ENCODE data around the gene CDX2. TPM values are rescaled to one million over a fixed set of nuclear protein-coding genes. Genes with fewer than 3 reads are reported as not detected.

The CDX2 gene
- total RNA-seq, 1 donor from 2014 or later: not detected

- no peak for DNase-seq (ENCODE audit: low read depth)
Measured at GRCh38 chr13:27928805-27929753, 40.0 kb downstream of the CDX2 start.

DNA sequence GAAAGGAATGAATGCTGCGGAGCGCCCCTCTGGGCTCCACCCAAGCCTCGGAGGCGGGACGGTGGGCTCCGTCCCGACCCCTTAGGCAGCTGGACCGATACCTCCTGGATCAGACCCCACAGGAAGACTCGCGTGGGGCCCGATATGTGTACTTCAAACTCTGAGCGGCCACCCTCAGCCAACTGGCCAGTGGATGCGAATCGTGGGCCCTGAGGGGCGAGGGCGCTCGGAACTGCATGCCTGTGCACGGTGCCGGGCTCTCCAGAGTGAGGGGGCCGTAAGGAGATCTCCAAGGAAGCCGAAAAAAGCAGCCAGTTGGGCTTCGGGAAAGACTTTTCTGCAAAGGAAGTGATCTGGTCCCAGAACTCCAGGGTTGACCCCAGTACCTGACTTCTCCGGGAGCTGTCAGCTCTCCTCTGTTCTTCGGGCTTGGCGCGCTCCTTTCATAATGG, 40.7 kb downstream of the CDX2 start:
- DNase-seq (ENCODE audit: low read depth): no peak

DNA sequence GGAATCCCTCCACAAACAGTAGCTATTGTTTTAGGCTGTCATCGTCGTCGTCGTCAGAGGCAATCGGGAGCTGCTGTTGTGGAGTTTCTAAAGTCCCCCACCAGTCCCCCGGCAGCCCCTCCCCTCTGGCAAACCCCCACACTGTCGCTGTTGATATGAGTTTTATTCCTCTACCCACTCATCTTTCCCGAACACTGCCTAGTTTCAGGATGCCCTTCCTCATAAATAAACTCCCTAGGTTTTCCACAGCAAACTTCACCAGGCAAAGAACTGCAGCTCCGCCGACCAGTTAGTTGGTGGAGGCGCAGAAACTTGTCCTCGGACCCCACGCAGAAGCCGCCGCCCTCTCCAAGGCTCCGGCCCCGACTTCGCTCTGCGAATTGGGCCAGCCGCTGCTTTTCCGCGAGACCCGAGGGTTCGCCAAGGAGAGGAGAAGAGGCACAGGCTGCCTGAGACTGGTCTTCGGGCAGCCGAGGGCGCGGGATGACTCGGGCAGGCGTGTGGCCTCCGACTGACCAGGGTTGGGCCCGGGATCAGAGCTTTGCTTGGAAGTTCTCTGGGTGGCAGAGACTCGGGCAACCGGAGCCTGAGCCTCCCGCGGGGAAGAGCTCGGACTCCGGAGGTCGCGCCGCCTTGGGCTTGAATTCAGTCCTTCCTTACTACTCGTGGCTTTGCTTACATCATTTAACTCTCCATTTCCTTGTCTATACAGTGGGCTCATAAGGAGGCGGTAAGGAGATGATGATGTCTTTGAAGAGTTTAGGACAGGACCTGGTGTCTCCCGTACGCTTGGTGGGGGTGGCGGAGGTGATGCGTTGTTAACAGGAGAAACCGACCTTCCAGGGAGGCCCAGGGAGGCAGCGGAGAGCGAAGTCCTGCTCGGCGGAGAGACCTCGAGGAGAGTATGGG, 41.4 kb downstream of the CDX2 start:
- DNase-seq (ENCODE audit: low read depth): no peak

- no peak for DNase-seq (ENCODE audit: low read depth)
Measured at GRCh38 chr13:27926644-27927434, 42.3 kb downstream of the CDX2 start.

GRCh38 chr13:27925220-27925991, 43.7 kb downstream of the CDX2 start:
- no peak for DNase-seq (ENCODE audit: low read depth)

DNA sequence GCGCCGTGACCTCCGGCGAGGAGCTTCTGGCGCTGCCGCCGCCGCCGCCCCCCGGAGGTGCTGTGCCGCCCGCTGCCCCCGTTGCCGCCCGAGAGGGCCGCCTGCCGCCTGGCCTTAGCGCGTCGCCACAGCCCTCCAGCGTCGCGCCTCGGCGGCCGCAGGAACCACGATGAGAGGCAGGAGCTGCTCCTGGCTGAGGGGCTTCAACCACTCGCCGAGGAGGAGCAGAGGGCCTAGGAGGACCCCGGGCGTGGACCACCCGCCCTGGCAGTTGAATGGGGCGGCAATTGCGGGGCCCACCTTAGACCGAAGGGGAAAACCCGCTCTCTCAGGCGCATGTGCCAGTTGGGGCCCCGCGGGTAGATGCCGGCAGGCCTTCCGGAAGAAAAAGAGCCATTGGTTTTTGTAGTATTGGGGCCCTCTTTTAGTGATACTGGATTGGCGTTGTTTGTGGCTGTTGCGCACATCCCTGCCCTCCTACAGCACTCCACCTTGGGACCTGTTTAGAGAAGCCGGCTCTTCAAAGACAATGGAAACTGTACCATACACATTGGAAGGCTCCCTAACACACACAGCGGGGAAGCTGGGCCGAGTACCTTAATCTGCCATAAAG, 44.5 kb downstream of the CDX2 start:
- DNase-seq (ENCODE audit: low read depth): no peak

- no peak for DNase-seq (ENCODE audit: low read depth)
Measured at GRCh38 chr13:27923794-27924528, 45.2 kb downstream of the CDX2 start.

DNA sequence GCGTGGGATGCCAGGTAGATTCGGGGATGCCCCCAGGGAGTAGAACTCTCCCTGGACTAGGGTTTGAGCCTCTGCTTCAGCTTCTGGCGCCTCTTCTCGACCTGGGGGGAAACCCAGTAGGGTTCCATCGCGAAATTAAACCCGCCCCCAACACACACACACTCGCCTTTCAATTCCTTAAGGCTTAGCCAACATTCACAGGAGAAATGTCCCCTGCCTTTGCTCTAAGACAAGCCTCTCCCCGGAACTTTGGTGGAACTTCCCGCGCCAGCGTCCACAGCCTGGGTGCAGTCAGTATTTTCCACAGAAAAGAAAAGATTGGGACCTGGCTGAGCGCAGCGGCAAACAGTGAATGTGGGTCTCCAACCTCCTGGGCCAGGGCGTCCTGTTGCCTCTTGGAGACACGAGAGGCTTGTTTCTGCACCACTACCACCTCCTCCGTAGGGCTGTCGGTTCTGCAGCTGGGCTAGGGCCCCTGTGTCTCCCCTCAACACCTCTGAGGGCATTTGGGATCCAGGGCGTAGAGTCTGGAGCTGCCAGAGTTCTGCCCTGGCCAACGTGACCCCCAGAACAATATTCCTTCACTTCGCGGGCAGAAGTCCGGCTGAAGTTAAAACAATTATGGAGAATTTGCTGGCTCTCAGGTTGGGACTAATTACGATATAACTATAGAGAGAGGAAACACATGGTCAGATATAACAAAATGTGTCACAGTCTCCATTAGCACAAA, 46.1 kb downstream of the CDX2 start:
- no peak for DNase-seq (ENCODE audit: low read depth)

- no peak for DNase-seq (ENCODE audit: low read depth)
Measured at GRCh38 chr13:27921961-27922882, 46.9 kb downstream of the CDX2 start.

- no peak for DNase-seq (ENCODE audit: low read depth)
Measured at GRCh38 chr13:27921421-27921960, 47.6 kb downstream of the CDX2 start.

DNA sequence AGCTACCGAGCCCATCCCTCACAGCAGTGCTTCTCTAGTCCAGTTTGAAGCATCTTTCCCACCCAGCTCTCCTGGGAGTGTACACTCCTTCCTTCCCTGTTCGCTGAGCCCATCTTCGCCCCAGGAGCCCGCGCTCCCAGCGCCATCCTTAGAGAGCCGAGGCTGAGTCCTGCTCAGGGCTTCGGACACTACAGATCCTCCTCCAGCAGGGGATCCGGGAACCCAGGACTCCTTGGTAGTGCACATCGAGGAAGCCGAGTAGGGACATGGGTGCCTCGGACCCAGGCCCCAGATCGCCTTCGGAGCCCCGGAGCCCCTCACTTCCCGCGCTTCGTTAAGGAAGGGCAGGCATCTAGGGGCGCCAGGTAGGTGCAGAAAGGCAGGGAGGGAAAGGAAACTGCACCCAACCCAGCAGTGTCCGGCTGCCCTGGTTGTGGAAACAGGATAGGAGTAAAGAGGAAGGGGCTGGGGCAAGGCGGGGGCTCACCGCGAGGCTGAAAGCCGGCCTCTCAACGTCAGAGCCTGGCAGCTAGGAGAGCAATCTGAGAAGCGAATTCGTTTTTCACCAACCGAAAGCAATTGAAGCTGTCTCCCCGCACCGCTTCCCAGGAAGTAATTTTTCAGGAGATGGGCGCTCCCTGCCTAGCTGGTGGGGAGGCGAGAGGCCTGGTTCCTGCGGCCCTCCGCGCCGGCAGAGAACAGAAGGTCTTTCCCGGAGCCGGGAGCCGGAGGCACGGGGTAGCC, 48.3 kb downstream of the CDX2 start:
- no peak for DNase-seq (ENCODE audit: low read depth)

DNA sequence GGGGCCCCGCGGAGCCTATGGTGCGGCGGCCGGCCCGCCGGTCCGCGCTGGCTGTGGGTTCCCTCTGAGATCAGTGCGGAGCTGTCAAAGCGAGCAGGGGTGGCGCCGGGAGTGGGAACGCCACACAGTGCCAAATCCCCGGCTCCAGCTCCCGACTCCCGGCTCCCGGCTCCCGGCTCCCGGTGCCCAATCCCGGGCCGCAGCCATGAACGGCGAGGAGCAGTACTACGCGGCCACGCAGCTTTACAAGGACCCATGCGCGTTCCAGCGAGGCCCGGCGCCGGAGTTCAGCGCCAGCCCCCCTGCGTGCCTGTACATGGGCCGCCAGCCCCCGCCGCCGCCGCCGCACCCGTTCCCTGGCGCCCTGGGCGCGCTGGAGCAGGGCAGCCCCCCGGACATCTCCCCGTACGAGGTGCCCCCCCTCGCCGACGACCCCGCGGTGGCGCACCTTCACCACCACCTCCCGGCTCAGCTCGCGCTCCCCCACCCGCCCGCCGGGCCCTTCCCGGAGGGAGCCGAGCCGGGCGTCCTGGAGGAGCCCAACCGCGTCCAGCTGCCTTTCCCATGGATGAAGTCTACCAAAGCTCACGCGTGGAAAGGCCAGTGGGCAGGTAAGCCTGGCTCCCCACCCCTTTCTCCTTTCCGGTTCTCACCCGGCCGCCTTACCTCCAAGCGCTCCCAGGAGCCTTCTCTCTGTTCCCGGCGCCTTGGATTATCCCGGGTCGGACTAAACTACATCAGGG, 49.0 kb downstream of the CDX2 start, which contains the start of gene PDX1:
Gene PDX1, plus strand, starts transcription at position 67 of the 743 bp plus-strand sequence. Its CDS starts 139 bp downstream, at position 206.
- no peak for DNase-seq (ENCODE audit: low read depth)

DNA sequence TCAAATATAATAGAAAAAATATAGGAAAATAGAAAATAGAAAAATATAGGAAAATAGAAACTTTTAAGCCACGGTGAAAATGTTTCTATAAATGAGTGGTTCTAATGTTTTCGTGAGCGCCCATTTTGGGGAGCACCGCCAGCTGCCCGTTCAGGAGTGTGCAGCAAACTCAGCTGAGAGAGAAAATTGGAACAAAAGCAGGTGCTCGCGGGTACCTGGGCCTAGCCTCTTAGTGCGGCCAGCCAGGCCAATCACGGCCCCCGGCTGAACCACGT, 49.5 kb downstream of the CDX2 start:
- no peak for DNase-seq (ENCODE audit: low read depth)

- DNase-seq (ENCODE audit: low read depth): no peak
Measured at GRCh38 chr13:27918918-27919658, 50.0 kb downstream of the CDX2 start.
